CD4-positive, alpha-beta T cell treated with Interleukin-6 at 100 ng/mL for 8 hours (primary cell): ENCODE results near the gene USP37.

ENCODE experiments used
- DNase-seq: peaks from one replicate; pipeline ENCODE4 v3.0.0-alpha.2; 2020; ENCODE audit warnings: mixed read lengths, low spot score

Gene USP37

GRCh38 chr2:218430721-218431120 is 137.4 kb downstream of the USP37 start:
- DNase-seq = no peak

- no peak for DNase-seq
These were observed 138.0 kb downstream of the USP37 start for GRCh38 chr2:218429911-218430692.

GRCh38 chr2:218428846-218429558 is 139.1 kb downstream of the USP37 start:
- DNase-seq = no peak

- DNase-seq = no peak
These were observed 140.4 kb downstream of the USP37 start for GRCh38 chr2:218427741-218428140.

- DNase-seq = no peak
These were observed 142.6 kb downstream of the USP37 start for GRCh38 chr2:218425531-218425930.

GRCh38 chr2:218423584-218423983 is 144.6 kb downstream of the USP37 start:
- no peak for DNase-seq

GRCh38 chr2:218422403-218423086 is 145.6 kb downstream of the USP37 start:
- DNase-seq = no peak

GRCh38 chr2:218421027-218421426 is 147.1 kb downstream of the USP37 start:
- no peak for DNase-seq

- no peak for DNase-seq
These were observed 148.4 kb downstream of the USP37 start for GRCh38 chr2:218419630-218420216.

- DNase-seq = no peak
These were observed 149.3 kb downstream of the USP37 start, which contains the start of gene VIL1 for GRCh38 chr2:218418717-218419458. VIL1 (plus strand) TSS chr2:218419123; CDS start chr2:218423779, 4,656 bp downstream.

- no peak for DNase-seq
These were observed 149.8 kb downstream of the USP37 start for GRCh38 chr2:218418321-218418716.

- no peak for DNase-seq
These were observed 160.4 kb downstream of the USP37 start for GRCh38 chr2:218407717-218408116.

- DNase-seq = peak; percentile 74
These were observed 161.1 kb downstream of the USP37 start for GRCh38 chr2:218406949-218407618.

GRCh38 chr2:218406209-218406948 is 161.8 kb downstream of the USP37 start:
- DNase-seq = peak; percentile 94

- DNase-seq = no peak
These were observed 162.4 kb downstream of the USP37 start for GRCh38 chr2:218405746-218406208.

- no peak for DNase-seq
These were observed 162.9 kb downstream of the USP37 start for GRCh38 chr2:218405086-218405745.

GRCh38 chr2:218404351-218405085 is 163.6 kb downstream of the USP37 start:
- no peak for DNase-seq

GRCh38 chr2:218403810-218404209 is 164.3 kb downstream of the USP37 start:
- no peak for DNase-seq

- no peak for DNase-seq
These were observed 165.2 kb downstream of the USP37 start for GRCh38 chr2:218402911-218403411.
